HG03196 (cell line): Measurements from ENCODE around the gene ADCY1.
"Not testable (repeated sequence)": the region's sequence is repeated elsewhere in the genome, so short reads cannot be mapped to it uniquely, and the experiment has no call there.

Experiments used
- ATAC-seq: cut with Tn5 transposase; IDR thresholded peaks from one replicate; pipeline ENCODE4 v1.9.1; 2021; ENCODE audit not compliant: unreplicated experiment

Gene ADCY1

DNA sequence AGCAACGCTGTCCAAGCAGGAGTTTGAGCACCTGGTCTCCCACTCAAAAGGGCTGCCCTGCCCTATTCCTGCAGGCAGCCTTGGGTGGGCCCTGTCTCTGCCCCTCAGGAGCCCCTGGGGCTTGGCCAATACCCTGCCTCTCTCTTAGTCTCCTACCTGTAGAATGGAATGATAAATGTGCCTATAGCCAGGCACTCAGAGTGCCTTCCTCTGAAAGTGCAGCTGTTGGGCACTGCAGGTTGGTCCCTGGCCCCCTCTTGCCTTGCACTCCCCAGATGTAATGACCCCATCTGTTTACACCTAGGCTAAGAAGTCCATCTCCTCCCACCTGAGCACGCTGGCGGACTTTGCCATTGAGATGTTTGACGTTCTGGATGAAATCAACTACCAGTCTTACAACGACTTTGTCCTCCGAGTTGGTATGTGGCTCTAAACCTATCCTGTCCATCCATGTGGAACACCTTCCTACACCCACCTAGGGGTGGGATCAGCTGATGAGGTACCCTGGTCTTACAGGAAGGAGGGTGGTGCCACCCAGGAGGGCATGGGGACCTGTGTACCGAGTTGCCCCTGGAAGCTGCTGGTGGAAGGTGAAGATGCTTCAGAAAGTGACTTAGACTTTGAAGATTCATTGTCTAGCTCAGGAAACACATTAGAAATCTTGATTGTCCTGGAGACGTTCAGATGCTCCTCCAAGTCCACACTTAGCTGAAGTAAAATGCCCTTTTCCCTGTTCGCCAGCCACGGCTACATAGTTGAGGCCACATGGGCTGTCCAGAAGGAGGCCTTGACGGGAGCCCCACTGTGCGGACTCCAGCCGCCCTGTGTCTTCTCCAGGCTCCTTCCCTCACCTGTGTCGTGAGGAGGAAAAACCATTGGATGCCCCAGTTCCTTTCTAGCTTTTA is 134.1 kb downstream of the ADCY1 start:
- no peak for ATAC-seq

DNA sequence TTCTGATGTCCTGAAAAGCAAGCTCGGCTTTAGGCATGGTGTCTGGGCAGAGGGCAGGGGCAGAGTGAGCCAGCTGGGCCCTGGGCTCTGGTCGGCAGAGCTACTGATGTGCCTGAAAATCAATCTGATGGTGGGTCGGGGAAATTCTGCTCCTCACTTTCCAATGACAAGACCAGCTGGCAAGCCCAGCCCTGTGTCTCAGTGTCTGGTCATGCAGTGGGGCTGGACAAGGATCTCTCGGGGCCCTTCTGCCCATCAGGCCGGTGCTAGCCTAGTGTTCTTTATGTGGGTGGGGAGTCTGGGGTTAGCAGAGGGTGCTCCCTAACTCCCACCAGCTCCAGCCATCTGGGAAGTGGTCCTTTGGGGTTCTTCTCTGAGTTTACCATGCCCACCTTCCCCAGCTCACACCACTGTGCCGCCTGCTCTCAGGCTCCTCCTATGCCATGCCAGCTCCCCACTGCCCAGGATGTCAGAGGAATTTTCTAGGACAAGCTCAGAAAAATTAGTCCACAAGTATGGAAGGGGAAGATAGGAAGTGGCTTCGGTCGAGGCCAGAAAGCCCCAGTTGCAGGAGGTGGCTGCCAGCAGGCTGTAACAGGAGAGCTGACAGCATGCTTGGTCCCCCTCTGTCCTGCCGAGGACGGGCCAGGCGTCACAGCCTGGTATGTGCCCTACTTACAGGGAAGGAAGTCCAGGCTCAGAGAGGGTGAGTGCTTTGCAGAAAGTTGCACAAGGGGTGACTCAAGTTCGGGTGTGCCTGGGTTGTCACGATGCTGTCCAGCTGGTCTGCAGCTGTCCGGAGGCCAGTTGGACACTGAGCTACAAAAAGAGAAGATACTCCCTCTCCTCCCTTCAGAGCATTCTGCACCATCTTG is 135.2 kb downstream of the ADCY1 start:
- ATAC-seq = no peak

DNA sequence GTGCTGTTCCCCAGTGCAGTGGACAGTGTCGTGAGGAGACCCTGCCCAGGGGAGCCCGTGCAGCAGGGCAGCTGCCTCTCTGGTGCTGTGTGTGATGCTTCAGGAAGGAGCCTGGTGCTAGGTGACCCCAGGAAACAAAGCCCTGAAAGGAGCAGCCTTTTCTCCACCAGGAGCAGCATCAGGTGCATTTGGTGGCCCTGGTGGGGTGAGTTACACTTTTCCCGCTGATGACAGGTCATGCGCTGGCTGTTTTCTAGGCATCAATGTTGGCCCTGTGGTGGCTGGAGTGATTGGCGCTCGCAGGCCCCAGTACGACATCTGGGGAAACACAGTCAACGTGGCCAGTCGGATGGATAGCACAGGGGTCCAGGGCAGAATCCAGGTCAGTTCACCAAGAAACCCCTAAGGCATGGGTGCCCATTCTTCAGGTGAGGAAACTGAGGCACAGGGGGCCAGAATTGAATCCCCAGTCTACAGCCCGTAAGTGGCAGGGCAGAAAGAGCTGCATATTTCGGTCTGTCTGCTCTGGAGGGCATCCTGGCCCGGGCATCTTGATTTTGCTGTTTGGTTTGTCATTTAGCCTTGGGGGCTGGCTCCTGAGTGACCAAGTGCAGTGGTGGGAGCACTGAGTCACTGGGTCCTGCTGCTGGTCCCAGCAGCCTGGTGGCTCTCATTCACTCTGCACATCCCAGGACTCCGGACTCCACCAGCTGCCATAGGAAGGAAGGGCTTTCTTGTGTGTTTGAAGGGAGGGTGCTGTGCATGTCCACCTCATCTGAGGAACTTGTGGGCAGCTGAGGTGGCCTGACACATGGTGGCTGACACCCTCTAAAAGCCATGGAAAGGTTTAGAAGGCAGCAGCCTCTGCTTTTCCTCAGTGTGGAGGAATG is 136.3 kb downstream of the ADCY1 start:
- ATAC-seq = no peak

DNA sequence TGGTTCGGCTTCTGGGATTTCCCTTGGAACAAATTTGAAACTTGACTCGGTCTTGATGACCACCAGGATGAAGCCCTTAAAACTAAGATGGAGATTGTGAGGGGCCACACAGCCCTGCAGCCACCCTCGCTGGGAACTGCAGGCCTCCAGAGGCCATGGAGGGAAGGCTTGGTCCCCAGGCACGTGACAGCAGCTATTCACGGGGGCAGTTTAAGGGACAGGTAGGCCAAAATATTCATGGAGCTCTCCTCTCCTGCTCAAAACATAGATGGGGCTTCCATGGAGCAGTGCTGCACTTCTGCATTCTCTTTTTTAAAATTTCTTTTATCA is 137.0 kb downstream of the ADCY1 start:
- ATAC-seq = no peak

DNA sequence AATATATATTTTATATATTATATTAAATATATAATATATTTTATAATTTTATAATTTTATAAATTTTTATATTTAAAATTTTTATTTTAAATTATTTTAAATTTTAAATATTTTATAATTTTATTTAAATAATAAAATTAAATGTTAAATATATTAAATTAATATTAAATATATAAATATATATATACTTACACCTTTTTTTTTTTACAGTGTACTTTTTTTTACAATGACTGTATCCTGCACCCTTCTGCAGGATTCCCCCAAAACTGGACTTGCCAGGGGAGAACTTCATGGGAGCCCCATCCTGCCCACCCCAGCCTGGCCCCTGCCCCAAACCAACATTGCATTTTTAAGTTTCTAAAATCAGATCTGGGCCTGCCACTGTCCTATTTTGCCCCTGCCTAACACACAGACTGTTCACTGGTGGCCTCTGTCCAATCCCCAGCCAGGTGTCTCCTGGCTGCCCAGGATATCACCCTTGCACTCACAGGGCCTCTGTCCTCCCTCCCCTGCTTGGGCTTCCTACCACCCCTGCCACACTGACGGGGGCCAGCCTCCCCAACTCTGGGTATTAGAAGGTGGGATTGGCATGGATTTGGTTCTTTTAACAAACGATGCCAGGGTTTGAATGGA is 138.0 kb downstream of the ADCY1 start:
- ATAC-seq = no peak

DNA sequence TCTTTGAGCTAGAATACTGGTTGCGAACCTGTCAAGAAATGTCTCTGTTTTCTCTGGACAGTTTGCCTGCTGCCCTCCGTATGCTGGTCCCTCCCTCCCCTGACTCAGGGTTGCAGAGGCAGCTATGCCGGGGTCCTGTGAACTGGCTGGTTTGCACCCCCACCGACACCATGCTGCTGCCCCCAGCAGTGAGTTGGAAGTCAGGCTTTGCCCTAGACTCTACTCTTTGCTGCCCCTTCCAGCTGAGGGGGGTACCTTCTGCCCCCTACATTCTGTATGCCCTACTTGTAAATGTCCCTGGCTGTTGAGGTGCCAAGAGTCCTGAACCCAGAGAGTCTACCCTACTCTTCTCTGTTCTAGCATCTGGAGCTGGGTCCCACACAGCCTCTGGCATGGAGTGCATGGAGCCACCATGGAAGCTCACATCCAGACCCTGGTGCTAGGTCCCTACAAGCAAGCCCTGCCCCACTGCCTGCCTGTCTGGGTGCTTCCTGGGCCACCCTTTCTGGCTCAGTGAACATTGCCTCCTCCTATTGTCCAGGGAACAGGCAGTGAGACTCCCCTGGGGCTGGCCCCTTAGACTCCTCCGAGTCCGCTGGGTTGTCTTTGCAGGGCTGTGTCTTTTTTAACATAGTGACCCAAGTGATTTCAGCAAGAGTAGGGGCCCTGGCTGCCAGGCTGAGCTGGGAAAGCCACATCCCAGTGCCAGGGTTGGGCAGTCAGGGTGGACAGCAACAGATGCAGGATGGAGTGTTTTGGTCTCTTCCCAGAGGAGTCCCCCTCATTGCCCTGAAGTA is 138.9 kb downstream of the ADCY1 start:
- ATAC-seq = no peak

DNA sequence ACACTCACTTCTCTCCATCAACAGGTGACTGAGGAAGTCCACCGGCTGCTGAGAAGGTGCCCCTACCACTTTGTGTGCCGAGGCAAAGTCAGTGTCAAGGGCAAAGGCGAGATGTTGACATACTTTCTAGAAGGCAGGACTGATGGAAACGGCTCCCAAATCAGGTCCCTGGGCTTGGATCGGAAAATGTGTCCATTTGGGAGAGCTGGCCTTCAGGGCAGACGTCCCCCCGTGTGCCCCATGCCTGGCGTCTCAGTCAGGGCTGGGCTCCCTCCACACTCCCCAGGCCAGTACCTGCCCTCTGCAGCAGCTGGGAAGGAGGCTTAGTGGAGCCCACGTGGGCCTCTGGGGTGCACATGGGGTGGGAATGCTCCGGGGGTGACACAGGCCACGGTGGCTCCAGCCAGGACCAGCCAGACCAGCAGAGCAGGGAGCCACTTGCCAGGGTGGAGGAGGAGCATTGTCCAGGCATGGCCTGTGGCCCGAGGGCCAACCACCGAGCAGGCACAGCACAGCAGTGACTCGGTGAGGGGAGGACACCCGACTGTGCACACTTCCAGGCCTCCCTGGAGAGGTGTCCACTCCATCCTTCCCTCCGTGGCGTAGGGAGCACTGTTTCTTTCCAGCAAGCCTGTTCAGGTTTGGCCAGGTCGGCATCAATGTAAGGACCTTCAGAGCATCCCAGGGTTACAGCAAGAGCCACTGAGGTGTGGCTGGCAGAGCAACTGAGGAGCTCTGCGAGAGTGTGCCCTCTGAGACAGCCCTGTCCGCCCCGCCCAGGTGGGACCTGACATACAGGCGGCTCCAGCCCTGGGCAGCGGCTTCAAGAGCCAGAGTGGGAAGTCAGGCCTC is 139.7 kb downstream of the ADCY1 start:
- no peak for ATAC-seq

DNA sequence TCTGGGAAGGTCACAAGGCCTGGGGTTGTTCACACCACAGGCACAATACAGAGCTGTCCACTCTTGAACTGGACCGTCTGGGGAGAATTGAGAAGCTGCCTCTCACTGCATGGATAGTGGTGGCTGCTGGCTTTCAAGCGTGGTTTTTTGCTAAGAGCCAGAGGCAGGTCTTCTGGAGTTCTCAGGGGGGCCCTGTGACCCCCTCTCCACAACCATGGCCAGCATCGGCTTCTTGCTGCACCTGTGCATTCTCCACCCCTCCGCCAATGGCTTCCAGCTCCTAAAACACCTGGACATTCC is 140.3 kb downstream of the ADCY1 start:
- no peak for ATAC-seq

DNA sequence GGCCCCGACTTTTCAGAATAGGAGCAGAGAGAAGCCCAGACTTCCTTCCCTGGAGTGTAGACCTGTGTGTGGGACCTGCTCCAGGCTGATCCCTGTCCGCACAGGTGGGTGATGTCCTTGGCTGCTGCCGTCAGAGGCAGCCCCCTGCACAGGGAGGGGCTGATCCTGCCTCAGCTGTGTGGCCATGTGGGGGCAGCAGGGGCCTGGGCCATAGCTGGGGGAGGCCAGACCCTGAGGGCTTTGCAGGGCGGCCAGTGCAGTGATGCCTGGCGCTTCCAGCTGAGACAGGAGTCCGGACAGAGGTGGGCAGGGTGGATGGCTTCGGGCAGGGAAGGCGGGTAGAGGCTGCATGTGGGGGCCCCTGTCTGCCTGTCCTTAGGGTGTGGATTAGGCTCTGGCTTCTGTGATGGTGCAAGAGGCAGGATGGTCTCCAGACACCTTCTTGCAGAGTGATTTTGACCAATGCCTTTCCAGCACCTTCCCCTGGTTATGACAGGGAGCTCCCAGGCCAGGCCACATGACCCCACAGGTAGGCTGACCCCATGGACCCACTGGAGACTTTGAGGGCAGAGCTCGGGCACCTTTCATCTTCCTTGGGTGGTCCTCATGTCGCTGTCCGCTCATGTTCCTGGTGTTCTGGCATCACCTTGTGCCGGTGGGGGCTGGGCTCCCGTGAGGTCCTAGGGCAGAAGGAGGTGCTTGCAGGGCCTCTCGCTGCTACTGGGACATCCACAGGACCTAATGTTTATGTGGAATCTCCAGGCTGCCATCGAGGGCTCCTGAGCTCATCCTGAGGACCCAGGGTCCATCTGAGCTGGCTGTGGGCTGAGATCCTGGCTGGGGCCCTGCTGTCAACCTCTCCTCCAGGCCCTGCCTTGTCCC is 141.5 kb downstream of the ADCY1 start:
- no peak for ATAC-seq

DNA sequence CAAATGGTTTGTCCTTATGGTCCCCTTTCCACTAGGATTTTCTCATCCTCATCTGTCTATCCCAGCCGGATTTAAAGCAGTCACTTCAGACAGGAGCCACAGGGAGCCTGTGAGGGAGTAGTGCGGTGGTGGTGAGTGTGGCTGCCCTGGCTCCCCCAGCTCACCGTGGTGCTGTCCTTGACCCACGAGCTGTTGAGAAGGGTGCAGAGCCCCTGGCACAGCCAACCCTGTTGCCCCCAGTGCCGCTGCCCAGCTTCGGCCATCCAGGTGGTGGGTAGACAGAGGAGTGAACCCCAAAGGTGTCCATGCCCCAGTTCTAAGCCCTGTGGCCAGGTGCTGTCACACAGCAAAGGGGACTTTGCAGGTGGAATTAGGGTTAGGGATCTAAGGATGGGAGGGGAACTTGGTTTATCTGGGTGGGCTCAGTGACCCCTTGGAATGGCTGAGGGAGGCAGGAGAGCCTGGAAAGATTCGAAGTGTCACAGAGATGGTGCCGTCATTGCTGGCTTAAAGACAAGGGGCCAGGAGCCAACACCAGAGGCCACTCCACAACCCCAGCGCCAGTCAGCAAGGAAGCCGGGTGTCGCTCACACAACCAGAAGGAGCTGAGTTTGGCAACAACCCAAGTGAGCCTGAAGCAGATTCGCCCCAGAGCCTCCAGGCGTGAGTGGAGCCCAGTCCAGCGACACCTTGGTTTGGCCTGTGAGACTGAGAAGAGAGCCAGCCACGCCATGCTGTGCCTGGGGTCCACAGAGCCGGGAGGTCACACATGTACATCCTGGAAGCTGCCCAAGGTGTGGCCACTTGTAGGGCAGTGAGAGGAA is 142.4 kb downstream of the ADCY1 start:
- ATAC-seq = no peak

DNA sequence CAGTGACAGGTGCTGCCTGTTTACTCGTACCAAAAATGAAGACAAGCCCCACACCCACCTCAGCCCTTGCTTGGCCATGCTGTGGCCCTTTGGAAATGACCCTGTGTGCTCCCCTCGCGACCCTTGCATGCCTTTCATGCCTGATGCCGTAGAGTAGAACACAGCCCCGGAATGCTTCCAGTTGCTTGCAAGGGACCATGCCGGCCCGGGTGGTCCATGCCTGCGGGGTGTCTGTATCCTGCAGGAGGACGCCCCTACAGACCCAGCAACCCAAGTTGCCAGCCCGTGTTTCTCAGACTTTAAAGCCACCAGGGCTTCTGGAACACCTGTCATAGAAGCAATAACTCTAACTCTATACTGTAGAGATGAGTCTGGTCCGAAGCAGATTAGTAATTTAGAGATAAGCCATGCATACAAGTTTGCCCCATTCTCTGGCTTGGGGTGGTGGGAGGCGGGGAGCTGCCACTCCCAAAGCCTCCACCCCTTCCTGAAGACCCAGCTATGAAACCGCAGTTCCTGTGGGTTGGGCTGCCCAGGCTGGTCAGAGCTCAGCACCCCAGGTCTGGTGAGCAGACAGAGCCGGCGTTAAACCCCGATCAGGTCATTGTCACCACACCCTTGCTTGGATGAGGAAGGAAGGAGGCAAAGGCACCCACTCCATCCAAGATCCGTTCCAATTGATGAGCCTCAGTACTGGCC is 143.5 kb downstream of the ADCY1 start:
- no peak for ATAC-seq

DNA sequence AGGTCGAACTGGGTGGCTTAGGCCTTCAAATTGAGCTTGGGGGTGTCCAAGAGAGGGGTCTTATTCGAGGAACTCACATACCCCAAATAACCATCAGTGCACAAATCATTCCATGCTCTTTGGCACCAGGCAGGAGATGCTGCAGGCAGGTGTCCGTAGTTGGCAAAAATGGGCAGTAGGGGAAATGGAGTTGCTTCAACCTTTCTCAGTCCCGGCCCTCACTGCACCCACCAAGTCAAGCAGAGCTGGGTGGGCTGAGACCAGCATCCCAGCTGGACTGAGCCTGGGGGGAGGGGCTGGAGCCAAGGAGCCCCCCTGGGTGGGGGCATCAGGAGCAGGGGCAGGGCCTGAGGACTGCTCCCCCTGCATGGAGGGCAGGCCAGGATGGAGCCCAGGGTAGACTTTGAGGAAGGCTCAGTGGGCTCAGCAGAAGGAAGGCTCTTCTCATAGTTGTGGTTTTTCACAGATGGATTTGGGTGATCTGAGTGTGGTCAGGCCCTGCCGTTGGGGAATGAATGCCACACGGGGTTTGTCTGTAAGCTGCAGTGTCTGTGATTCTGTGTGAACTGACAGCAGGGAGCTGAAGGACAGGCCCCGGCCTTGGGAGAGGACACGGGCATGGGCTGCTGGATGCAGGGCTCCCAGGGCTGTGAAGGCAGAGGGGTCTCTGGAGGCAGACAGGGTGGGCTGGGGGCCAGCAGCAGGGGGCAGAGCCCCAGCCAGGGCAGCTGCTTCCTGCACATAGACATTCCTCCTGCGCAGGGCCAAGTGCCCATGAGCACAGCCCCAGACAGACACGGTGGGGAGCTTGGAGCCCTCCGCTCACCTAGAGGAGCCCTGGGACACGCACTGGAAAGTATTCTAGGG is 144.5 kb downstream of the ADCY1 start:
- ATAC-seq = no peak

DNA sequence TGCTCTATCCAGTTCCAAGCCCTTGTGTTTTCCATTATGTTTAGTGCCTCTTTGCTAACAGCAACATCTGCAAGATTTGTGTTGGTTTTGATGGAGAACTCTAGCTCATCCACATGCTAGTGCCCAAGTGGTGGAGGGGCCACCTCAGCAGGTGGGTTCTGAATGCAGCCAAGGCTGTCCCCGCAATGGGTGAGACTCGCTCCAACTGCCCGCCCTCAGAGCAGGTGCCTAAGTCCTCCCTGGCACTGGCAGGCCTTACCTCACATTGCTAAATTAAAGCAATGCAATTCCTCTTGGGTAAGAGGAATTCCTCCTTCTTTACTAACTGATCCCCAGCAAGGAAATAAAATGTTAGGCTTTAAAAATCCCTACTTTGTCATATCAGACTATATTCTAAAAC is 146.8 kb downstream of the ADCY1 start:
- ATAC-seq = no peak

DNA sequence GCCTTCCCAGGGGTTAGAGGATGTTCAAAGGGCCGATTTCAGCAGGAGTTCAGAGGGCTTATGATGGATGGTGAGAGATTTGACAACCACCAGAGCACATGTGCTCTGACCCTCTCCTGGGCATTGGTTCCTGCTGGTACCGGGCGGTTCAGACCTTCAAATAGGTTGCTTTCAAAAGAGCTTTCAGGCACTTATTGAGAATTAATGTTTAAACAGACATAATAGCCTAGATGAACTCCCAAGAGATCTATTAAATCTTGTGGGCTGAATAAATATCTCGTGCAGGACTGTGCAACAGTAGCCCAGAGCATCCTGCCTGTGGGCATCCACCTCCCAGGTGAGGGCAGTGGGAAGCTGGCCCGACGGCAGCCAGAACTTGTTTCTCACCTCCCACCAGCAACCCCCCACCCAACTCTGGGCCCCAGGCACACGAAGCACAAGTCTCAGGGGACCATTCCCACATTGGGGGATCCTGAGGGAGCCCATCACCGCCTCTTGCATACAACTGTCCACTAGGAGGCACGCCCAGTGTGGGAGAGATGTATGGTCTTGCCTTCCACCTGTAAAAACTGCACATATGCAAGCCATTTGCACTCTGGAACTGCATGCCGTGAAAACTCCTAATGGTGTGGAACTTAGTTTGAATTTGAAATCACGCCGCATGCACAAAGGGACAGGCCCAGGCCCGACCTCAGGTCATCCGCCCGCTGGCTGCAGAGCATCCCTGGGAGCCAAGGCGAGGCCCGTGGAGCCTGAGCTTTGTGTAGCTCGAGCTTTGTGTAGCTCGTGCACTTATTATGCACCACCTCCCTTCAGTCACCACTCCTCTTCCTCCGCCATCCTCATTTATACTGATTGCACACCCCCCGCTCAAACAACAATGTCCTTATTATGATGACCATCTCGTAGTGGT is 147.8 kb downstream of the ADCY1 start:
- ATAC-seq = no peak

DNA sequence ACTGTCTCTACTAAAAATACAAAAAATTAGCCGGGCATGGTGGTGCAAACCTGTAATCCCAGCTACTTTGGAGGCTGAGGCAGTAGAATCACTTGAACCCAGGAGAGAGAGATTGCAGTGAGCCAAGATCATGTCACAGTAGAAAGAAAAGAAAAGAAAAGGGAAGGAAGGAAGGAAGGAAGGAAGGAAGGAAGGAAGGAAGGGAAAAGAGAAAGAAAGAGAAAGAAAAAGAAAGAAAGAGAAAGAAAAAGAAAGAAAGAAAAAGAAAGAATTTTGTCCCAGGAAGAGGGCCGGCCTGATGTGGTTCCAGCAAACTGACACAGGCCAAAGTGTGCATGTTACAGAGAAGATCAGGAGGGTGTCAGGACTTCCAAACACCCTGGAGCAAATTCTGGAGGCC is 151.1 kb downstream of the ADCY1 start:
- not testable (repeated sequence) for ATAC-seq
